GM18867 (cell line): ENCODE results near the gene PRSS57.
"Not testable (repeated sequence)": the region's sequence is repeated elsewhere in the genome, so short reads cannot be mapped to it uniquely, and the experiment has no call there.

Experiments
- ATAC-seq: cut with Tn5 transposase; IDR thresholded peaks from one replicate; pipeline ENCODE4 v1.9.1; 2021; ENCODE audit warnings: mild to moderate bottlenecking, moderate library complexity; ENCODE audit not compliant: unreplicated experiment

The PRSS57 gene

DNA sequence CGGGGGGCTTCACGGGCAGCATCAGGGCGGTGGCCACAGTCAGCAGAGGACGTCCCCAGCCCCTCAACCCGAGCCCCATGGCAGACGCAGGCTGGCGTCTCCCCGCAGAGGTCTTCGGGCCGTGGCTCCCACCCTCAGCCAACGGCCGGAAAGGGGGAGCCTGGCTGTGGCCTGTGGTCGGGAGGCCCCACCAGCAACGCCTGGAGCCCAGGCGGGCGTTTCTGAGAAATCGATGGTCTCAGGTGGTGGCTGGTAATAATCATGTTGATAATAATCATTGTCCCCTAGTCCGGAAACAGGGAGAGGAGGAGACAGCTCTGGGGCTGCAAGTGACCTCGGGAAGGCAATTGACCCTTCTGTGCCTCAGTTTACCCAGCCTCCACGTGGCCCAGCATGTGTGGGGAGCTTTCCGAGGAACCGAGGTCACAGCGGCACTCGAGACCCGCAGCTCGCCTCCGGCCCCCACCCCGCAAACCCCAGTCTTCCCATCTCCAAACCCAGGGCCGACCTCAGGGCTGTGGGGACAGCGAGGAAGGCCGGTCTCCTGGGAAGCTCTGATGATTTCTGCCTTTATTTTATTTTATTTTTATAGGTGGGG is at the start of gene PRSS57:
TSS of gene PRSS57 (minus strand) at position 101 of the 598 bp plus-strand sequence. CDS start at position 79, 22 bp downstream.
- ATAC-seq, result no peak

DNA sequence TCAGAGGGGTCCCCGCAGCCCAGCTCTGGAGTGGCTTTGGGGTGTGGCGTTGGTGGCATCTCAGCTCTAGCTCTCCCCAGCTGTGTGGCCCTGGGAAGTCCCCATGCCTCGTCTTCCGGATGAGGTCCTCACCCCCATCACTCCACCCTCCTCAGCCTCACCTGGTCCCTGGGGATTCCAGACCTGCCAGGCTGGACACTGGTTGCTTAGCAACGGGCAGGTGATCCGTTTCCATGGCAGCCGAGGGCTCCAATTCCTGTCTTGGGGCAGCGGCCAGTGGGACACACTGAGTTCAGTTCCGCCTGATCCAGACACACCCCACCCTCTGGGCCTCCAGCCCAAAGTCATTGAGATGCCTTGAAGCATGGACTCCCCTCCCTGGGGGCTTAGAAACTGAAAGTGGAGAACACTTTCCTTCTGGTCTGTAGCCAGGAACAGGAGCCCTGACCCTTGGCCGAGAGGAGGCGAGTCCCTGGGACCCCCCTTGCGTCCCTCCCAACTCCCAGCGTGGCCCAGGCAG is 48.0 kb upstream of the PRSS57 start:
- ATAC-seq, result no peak

DNA sequence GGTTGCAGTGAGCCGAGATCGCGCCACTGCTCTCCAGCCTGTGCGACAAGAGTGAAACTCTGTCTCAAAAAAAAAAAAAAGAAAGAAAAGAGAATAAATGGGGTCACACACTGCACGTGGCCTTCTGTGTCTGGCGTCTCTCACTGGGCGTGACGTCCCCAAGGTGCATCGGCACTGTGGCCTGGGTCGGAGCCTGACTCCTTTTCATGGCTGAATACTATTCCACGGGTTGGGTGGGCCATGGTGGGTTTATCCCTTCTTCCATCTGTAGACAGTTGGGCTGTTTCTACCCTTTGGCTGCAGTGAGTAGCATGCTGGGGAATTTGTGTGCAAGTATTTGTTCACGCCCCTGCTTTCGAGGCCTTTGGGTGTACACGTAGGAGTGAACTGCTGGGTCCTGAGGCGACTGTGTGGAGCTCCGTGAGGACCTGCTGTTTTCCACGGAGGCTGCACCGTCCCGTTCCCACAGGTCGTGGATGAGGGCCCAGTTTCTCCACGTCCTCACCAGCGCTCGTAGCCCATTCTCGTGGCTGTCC is 47.4 kb upstream of the PRSS57 start:
- ATAC-seq, result no peak

DNA sequence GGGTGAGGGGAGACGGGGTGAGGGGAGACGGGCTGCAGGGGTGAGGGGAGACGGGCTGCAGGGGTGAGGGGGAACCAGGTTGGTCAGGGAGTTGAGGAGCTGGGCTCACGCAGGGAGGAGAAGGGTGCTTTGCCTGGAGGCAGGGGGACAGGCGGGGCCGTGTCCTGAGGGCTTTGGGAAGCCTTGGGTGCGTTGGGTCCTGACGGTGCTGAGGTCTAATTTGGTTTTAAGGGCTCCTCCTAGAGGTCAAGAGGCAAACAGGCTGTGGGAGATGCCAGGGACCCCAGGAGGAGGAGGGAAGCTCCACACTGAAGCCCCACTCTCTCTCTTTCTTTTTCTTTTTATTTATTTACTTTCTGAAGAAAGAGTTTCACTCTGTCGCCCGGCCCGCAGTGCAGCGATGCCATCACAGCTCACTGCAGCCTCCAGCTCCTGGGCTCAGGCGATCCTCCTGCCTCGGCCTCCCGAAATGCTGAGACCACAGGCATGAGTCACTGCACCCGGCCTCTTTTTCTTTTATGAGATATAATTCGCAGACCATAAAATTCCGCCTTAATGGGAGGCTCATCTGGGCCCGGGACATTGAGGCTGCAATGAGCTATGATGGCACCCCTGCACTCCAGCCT is 46.4 kb upstream of the PRSS57 start:
- no peak for ATAC-seq

DNA sequence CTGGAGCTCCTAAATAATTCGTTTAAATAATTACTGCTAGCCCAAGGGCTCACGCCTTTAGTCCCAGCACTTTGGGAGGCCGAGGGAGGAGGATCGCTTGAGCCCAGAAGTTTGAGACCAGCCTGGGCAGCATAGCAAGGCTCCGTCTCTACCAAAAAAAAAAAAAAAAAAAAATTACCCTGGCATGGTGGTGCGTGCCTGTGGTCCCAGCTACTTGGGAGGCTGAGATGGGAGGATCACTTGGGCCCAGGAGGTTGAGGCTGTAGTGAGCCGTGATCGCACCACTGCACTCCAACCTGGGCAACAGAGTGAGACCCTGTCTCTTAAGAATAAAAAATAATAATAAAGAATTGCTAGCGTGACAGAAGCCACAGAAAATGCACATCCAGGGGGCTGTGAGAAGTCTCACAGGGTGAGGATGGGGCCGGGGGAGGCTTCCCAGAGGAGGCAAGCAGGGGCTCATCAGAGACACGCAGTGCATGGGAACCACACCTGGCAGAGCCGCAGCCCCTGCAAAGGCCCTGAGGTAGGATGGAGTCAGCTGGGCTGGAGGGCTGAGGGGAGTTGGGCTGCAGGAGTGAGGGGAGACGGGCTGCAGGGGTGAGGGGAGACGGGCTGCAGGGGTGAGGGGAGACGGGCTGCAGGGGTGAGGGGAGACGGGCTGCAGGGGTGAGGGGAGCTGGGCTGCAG is 45.7 kb upstream of the PRSS57 start:
- ATAC-seq, result not testable (repeated sequence)

DNA sequence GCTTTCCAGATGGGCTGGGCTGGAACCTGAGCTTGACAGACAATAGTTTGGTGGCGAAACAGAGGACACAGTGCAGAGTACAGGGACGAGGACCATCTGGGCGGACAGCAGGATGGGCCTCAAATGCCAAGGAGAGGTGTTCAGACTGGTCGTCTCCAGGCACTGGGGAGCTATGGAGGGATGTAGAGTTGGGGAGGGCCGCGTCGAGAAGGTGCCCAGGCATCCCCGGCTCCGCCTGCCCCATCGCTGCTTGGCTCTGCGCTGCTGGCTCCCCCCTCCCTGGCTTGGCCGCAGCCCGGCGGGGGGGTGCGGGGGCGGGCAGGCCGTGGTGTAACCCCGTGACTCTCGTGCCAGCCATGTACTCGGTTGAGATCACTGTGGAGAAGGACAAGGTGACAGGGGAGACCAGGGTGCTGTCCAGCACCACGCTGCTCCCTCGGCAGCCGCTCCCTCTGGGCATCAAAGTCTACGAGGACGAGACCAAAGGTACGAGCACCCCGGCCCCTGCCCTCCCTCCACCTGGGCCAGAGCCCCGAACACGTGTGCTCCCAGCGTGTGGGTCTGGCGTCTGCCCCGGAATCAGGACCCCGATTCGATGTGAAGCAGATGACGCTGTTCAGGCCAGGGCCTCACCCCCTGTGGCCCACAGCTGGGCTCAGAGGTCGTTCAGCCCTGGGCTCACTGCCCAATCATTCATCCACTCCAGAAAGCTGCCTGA is 44.9 kb upstream of the PRSS57 start:
- no peak for ATAC-seq

DNA sequence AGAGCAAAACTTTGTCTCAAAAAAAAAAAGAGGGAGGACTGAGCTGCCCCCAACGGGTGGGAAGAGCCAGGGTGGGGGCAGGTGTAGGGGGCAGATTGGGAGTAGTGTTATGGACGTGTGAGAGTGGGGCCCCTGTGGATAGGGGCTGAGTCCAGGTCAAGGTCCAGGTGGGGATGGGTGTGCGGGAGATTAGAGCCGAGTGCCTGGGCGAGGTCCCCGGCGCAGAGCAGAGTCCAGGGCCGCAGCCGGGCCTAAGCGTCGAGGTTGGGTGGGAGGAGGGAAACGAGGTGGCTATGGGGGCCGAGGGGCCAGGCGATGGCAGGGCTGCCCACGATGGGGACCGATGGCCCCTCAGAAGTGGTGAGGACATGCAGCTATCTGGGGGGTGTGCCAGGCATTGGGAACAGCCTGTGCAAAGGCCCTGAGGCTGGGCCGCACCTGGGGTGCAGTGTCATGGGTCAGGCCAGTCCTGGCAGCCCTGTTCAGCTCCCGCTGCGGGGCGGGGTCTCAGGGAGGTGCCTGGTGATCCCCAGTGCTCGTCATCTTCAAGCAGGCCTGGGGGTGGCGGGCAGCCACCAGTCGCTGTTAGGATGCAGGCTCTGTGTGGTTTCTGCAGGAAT is 43.4 kb upstream of the PRSS57 start:
- no peak for ATAC-seq

DNA sequence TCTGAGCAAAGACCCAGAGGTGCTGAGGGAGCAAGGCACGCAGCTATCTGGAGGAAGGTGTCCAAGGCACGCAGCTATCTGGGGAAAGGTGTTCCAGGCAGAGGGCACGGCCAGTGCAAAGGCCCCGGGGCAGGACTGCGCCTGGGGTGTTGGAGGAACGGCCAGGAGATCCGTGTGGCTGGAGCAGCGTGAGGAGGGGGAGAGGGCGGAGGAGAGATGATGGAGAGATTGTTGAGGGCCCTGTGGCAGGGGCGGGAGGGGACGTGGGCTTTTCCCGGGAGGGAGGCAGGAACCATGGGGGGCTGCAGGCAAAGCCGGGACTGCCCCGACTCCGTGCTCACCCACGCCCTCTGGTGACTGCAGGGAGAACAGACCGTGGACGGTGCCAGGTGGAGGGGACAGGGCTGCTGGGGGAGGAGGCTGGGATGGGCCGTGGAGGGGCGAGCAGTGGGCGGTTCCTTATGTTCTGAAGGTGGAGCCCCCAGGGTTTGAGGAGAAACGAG is 42.4 kb upstream of the PRSS57 start:
- no peak for ATAC-seq

DNA sequence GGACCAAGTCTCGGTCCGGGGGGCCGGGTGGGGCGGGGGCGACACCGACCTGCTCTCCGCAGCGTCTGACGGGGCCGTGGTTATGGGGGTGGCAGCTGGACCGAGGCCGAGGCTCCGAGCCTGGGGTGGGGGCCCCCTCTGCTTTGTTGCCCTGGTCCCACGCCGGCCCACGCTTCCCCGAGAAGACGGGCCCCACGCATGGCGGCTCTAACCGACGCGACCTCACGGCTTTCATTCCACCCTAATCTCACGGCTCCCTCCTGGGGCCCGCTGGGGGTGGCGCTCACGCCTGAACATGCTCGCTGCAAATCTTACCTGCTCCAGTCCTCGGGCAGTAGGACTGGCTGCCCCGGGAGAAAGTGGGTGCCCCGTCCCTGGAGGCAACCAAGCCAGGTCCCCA is 40.9 kb upstream of the PRSS57 start:
- ATAC-seq, result no peak

DNA sequence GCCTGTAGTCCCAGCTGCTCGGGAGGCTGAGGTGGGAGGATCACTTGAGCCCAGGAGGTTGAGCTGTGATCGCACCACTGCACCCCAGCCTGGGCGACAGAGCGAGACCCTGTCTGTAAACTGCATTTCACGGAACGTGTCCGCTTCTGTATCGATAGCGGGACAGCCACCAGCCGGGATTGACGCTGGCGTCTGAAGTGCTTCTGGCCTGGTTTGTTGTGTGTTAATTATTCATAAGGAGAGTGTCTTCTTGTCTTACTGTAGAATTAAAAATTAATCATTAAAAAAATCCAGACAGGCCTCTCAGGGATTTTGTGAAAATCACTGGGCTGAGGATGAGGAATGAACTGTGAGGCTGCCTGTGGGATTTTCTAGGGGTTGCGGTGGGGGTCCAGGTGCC is 39.5 kb upstream of the PRSS57 start:
- ATAC-seq, result no peak

DNA sequence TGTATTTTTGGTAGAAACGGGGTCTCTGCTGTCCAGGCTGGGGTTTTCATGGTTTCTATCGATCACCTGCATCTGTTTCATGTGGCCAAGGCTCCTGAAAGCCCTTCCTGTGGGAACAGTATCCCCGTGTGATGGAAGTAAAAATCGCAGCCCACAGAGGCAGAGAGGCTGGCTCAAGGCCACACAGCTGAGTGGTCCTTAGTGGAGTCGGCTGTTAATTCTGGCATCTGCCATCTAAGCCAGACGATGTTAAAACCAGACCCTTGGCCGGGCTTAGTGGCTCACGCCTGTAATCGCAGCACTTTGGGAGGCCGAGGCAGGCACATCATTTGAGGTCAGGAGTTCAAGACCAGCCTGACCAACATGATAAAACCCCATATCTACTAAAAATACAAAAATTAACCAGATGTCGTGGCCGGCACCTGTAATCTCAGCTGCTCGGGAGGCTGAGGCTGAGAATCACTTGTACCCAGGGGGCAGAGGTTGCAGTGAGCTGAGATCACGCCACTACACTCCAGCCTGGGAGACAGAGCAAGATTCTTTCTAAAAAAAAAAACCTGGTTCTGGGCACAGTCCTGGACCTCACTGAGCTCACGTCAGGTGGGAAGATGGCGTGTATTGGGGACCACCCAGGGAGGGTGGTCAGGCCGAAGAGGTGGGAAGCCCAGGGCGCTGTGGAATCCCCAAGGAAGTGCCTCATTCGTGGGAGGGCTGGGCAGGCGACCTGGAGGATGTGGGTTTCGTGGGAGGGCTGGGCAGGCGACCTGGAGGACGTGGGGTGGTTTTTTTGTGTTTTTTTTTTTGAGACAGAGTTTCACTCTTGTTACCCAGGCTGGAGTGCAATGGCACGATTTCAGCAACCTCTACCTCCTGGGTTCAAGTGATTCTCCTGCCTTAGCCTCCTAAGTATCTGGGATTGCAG is 37.2 kb upstream of the PRSS57 start:
- ATAC-seq, result no peak

DNA sequence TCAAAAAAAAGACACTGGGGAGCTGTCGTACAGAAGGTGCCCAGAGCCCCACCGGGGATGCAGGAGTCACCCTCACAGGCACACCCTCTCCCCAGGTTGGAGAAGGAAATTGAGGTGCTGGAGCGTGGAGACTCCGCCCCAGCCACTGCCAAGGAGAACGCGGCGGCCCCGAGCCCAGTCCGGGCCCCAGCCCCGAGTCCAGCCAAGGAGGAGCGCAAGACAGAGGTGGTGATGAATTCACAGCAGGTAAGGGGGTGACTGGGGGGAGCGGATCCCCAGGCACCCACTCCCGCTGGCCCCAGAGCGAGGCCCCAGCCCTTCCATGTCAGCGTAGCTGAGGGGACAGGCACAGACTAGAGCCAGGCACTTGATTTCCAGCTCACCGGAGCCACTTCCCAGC is 35.7 kb upstream of the PRSS57 start:
- ATAC-seq, result no peak

DNA sequence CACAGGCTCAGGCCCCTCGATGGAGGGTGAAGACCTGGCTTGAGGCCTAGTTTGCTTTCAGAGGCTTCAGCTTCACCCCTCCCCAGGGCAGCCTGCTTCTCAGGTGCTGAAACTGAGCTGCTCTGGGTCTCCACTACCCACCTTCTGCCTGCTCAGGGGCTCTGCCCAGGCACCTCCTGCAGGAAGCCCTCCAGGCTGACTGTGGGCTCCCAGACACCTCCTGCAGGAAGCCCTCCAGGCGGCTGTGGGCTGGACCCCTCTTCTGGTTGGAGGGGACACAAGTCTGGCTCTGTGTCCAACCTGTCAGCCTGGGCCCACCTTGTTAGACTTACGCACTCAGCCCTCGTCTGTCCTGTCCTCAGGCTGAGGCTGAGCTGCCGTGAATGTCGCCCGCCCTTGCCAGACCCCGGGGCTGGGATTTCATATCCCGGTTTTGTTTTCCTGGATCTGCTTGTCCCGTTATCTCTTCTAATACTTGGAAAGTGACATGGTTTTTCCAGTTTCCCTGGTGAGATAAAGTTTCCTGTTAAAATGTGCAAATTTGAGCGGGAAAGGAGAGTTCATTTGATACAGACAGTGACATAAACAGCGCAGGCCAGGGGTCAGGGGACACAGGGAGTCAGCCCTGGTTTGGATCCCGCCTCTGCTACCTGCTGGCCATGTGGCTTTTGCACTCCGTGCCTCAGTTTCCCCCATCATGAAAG is 34.9 kb upstream of the PRSS57 start:
- no peak for ATAC-seq

DNA sequence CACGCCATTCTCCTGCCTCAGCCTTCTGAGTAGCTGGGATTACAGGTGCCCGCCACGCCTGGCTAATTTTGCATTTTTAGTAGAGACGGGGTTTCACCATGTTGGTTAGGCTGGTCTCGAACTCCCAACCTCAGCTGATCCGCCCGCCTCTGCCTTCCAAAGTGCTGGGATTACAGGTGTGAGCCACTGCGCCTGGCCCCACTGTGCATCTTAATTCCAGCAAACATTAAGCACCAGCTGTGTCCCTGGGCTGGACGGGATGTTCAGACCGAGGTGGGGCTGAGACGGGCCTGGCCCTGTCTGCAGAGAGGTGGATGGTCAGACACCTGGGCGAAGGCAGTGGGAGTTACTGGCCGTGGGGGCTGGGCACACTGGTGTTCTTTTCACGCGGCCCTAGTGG is 34.3 kb upstream of the PRSS57 start:
- ATAC-seq, result not testable (repeated sequence)

DNA sequence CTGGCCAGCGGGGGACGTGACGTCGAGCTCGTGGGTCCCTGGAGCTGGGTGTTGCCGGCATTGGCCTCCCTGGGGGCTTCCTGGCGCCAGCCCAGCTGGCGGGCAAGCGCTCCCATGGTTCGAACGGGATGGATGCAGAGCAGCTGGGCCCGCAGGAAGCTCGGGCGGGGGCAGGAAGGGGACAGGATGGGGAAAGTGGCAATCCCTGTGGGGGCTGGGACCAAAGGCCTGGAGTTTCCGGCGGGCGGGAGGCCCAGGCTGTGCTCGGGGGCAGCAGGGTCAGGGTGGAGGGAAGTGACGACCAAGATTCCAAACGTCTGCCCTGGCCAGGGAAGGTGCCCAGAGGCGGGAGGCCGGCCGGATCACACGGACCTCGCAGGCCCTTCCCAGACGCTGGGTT is 32.8 kb upstream of the PRSS57 start:
- no peak for ATAC-seq

DNA sequence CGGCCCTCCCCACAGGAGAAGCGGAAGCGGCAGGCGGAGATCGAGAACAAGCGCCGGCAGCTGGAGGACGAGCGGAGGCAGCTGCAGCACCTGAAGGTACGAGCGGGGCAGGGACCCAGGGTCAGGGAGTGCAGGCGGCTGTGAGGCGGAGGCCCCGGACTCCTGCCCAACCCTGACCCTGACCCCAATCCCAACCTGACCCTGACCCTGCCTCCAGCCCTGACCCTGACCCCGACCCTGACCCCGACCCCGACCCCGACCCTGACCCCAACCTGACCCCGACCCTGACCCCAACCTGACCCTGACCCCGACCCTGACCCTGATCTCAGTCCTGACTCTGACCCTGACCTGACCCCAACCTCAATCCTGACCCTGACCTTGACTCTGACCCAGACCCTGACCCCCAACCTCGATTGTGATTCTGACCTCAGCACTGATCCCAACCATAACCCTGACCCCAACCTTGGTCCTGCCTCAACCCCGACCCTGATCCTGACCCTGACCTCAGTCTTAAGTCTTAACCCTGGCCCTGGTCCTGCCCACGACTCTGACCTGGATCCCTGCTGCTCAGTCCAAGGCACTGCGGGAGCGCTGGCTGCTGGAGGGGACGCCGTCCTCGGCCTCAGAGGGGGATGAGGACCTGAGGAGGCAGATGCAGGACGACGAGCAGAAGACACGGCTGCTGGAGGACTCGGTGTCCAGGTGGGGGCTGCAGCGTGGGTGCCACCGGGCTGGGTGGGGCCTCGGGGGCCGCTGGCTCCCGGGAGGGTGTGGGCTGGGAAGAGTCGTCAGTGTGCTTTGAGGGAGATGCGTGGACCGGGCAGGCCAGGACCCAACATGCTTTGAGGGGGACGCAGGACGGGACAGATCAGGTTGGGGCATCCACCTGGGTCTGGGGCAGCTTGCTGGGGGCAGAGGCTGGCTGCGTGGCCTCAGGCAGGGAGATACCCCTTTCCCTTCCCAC is 32.0 kb upstream of the PRSS57 start:
- no peak for ATAC-seq

DNA sequence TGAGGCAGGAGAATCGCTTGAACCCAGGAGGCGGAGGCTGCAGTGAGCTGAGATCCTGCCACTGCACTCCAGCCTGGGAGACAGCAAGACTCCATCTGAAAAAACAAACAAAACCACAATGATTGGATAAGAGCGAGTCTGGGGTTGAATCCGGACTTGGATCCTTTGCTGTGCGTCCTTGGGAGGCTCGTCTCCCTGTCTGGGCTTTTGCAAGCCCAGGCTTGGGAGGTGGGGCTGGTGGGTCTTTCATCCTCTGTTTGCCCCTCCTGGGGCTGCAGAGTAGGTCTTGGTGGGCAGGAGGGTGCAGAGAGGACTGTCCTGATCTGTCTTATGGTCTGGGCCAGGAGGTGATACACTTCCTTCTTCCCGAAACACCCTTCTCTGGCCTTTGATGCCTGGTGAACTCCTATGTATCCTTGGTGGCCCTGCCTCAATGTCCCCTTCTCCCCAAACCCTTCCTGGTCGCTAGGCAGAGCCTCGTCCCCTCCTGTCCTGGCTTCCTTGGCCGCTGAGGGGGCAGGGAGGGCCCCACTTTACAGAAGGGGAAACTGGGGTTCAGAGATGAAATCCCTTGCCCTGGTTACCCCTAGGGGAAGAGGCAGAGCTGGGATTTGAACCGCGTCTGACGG is 30.3 kb upstream of the PRSS57 start:
- no peak for ATAC-seq
